Thyroid gland (tissue), 4 donors: ENCODE measurements around the gene KIF13A. TPM values are rescaled to one million over a fixed set of nuclear protein-coding genes. Genes with fewer than 3 reads are reported as not detected.

Experiments used
- DNase-seq, 2 donors: peaks; one replicate each; pipeline ENCODE4 v3.0.0-alpha.2; 2019
- H3K27ac ChIP-seq, 3 donors: fragments of 200-600 bp; sonication (generic); 1 replicate in 2 of 3; 2 replicates in 1 of 3; pipeline ENCODE4 v1.5.1; 2016 to 2019; ENCODE audit warnings: mild to moderate bottlenecking in 1 of 3, moderate library complexity in 1 of 3
- H3K27me3 ChIP-seq: fragments of 200-600 bp; sonication (generic); one replicate; pipeline ENCODE4 v1.5.1; 2019
- H3K36me3 ChIP-seq, 2 donors: fragments of 200-600 bp; sonication (generic); one replicate each; pipeline ENCODE4 v1.5.1; 2016 to 2019
- H3K4me1 ChIP-seq, 2 donors: fragments of 200-600 bp; sonication (generic); one replicate each; pipeline ENCODE4 v1.5.1; 2017 to 2019
- H3K4me3 ChIP-seq, 3 donors: fragments of 200-600 bp; sonication (generic); replicated peaks in 1 of 3; 1 replicate in 2 of 3; 2 replicates in 1 of 3; pipeline ENCODE4 v1.5.1; 2016; ENCODE audit warnings: mild to moderate bottlenecking in 1 of 3
- H3K9me3 ChIP-seq: fragments of 200-600 bp; sonication (generic); one replicate; pipeline ENCODE4 v1.5.1; 2017
- POLR2A ChIP-seq, 2 donors: fragments of 450-650 bp; IDR thresholded peaks; one replicate each; pipeline ENCODE4 v1.6.1; 2017; ENCODE audit warnings: antibody characterized with exemption in 2 of 2, mild to moderate bottlenecking in 2 of 2, moderate library complexity in 1 of 2
- WGBS, 2 donors: methylation state at CpG; one replicate each; pipeline ENCODE4 v1.1.5; 2017; 5-methylcytosine and 5-hydroxymethylcytosine counted together
- intact Hi-C: fragments of 100-400 bp; cut with DNase I; formaldehyde crosslinking; loops from one replicate; pipeline ENCODE4 v1.15.1; 2023
- total RNA-seq, 4 donors: library from RNA; depleted of rRNA; stranded (reverse); fragments of >200 nt; gene quantifications; one replicate each; pipeline ENCODE4 v1.2.3, GENCODE V29; 2016
- TF ChIP-seq, protein P1 (sequence below), 6 experiments: fragments of 200-600 bp in 3 of 6; fragments of 450-650 bp in 3 of 6; sonication (generic) in 3 of 6; IDR thresholded peaks; one replicate each; pipeline ENCODE4 v1.5.1; 2016 to 2019; ENCODE audit warnings: antibody characterized with exemption in 6 of 6, mild to moderate bottlenecking in 2 of 6, inconsistent platforms in 1 of 6, moderate library complexity in 1 of 6

KIF13A gene
- total RNA-seq, 4 donors from 2014 or later, result 40.7 to 79.8 (median 66.4) TPM

DNA sequence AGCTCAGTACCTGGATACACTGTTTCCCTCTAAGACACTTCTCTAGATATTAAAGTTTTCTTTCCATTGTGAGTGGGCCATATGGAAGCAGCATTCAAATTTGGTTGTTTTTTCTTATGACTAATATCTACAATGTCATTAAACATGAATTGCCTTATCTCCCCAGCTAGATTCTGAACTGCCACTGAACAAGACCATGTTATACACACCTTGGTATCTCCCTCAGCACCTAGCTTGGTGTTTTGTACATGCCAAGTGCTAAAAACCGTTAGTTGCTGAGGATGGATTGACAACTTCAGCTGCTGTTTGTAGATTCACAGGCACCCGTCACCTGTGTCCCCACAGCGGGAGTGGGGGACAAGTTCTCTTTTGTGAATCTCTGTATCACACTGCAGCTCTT lies 131.1 kb downstream of the KIF13A start:
- Histone ChIP-seq H3K27me3 (no peaks in the 10 kb centered on the region), H3K4me3 (no peak overlapping the region), H3K27ac (no peak overlapping the region), H3K9me3 (no peaks in the 10 kb centered on the region), H3K36me3 (peaks cover 0 to 3% of the 10 kb centered on the region in 2 donors), H3K4me1 (peaks cover 0 to 9% of the 10 kb centered on the region in 2 donors)
- 94 to 95% methylated on average over 3 of the region's 3 CpGs for WGBS, 2 donors
- TF ChIP-seq, protein P1, sequence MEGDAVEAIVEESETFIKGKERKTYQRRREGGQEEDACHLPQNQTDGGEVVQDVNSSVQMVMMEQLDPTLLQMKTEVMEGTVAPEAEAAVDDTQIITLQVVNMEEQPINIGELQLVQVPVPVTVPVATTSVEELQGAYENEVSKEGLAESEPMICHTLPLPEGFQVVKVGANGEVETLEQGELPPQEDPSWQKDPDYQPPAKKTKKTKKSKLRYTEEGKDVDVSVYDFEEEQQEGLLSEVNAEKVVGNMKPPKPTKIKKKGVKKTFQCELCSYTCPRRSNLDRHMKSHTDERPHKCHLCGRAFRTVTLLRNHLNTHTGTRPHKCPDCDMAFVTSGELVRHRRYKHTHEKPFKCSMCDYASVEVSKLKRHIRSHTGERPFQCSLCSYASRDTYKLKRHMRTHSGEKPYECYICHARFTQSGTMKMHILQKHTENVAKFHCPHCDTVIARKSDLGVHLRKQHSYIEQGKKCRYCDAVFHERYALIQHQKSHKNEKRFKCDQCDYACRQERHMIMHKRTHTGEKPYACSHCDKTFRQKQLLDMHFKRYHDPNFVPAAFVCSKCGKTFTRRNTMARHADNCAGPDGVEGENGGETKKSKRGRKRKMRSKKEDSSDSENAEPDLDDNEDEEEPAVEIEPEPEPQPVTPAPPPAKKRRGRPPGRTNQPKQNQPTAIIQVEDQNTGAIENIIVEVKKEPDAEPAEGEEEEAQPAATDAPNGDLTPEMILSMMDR (IDR thresholded peaks at IDR 0.05), result no peak
- no peak for TF ChIP-seq POLR2A (IDR thresholded peaks at IDR 0.05)
- no peak for DNase-seq
- intact Hi-C loops, result no loop called here

- intact Hi-C loops, result no loop called here
- 87 to 96% methylated on average over 2 of the region's 2 CpGs for WGBS, 2 donors
- H3K36me3 ChIP-seq, result peaks cover 0 to 3% of the 10 kb centered on the region in 2 donors
These were observed 132.1 kb downstream of the KIF13A start for GRCh38 chr6:17855381-17855780.

DNA sequence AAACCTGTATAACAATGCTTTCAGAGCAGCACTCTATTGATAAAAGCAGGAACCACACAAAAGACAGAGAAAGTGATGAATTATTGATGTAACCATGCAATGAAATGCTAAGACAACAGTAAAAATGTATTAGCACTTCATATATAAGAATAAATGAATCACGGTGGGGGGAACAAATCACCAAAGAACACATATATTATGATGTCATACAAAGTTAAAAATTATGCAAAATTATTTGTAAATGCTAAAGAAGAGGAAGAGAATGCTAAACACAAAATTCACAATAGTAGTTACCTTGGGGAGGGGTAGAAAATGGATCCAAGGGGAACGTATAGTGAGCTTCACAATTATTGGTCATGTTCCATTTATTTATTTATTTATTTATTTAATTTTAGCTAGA lies 133.9 kb downstream of the KIF13A start:
- Histone ChIP-seq H3K4me1 (peaks cover 0 to 8% of the 10 kb centered on the region in 2 donors), H3K4me3 (no peak overlapping the region), H3K36me3 (peaks cover 0 to 3% of the 10 kb centered on the region in 2 donors), H3K9me3 (no peaks in the 10 kb centered on the region), H3K27ac (no peak overlapping the region), H3K27me3 (no peaks in the 10 kb centered on the region)
- 93% methylated on average over 2 of the region's 2 CpGs for WGBS, 2 donors
- no peak for DNase-seq
- intact Hi-C loops, result no loop called here
- TF ChIP-seq POLR2A (IDR thresholded peaks at IDR 0.05), result no peak
- TF ChIP-seq, protein P1 (IDR thresholded peaks at IDR 0.05), result no peak

More at GRCh38 chr6:17855381-17855780, 132.1 kb downstream of the KIF13A start:
- Histone ChIP-seq H3K27me3 (no peaks in the 10 kb centered on the region), H3K27ac (no peak overlapping the region), H3K4me1 (peaks cover 0 to 9% of the 10 kb centered on the region in 2 donors), H3K4me3 (no peak overlapping the region), H3K9me3 (no peaks in the 10 kb centered on the region)
- TF ChIP-seq POLR2A (IDR thresholded peaks at IDR 0.05), result no peak
- TF ChIP-seq, protein P1 (IDR thresholded peaks at IDR 0.05), result no peak
- no peak for DNase-seq

GRCh38 chr6:17851720-17852161 lies 135.7 kb downstream of the KIF13A start:
- no peak overlapping the region for H3K4me3 ChIP-seq
- intact Hi-C loops, result no loop called here
- no peaks in the 10 kb centered on the region for H3K9me3 ChIP-seq
- H3K36me3 ChIP-seq, result peaks cover 0 to 3% of the 10 kb centered on the region in 2 donors
- H3K27me3 ChIP-seq, result no peaks in the 10 kb centered on the region
- H3K4me1 ChIP-seq, result peaks cover 0 to 4% of the 10 kb centered on the region in 2 donors
- TF ChIP-seq POLR2A (IDR thresholded peaks at IDR 0.05), result no peak
- TF ChIP-seq, protein P1 (IDR thresholded peaks at IDR 0.05), result no peak
- WGBS, 2 donors, result 71 to 79% methylated on average over 4 of the region's 4 CpGs
- no peak overlapping the region for H3K27ac ChIP-seq
- no peak for DNase-seq

DNA sequence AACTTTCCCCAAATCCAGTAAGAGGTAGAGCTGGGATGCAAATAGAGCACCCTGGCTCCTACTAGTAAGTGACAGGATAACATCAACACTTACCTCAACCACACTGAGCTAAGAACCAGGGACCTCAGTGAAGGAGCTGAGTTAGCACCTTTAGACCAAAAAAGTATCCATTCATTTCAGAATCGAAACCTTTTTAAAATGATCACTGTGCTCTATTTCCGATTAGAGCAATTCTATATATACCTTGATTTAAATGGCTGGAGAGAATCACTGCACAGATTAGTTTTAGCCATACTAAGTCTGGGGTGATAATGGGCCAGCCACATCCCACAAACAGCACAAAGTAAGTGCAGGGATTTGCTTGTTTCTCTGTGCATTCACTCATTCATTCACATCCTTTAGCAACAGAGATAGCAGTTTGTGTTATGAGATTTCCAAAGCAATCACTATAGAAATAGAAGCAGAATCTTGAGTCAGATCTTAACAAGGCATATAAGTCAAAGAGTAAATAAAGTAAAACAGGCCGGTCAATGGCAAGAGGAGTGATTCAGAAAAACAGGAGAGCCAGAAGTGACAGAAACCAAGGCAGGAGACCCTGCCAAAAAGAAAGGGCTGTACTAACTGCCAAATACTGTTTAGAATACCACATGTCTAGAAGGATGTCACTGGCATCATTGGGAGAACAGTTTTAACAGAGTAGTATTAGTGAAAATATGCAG lies 136.3 kb downstream of the KIF13A start:
- Histone ChIP-seq H3K27ac (no peak overlapping the region), H3K27me3 (no peaks in the 10 kb centered on the region), H3K9me3 (no peaks in the 10 kb centered on the region), H3K4me1 (peaks cover 0 to 4% of the 10 kb centered on the region in 2 donors), H3K4me3 (no peak overlapping the region), H3K36me3 (peaks cover 0 to 3% of the 10 kb centered on the region in 2 donors)
- no peak for DNase-seq
- WGBS, 2 donors, result 67 to 93% methylated on average over 3 of the region's 3 CpGs
- intact Hi-C loops, result no loop called here
- no peak for TF ChIP-seq POLR2A (IDR thresholded peaks at IDR 0.05)
- TF ChIP-seq, protein P1 (IDR thresholded peaks at IDR 0.05), result no peak
